Activated CD8-positive, alpha-beta memory T cell treated with anti-CD3 and anti-CD28 coated beads, Interleukin-2, amount 10 ng/mL, durations not matched to agents 7 days and 5 days (primary cell): ENCODE results near the gene DISP2. TPM values are rescaled to one million over a fixed set of nuclear protein-coding genes. Genes with fewer than 3 reads are reported as not detected.
A peak's percentile ranks its signal among the peaks of the same experiment; 100 is the strongest.

Experiments
- ATAC-seq: fragments of 150-1000 bp; cut with Tn5 transposase; one replicate; pipeline ENCODE4 v1.10.0; 2021; ENCODE audit warnings: moderate library complexity
- CTCF ChIA-PET: fragments of 350-600 bp; sonication (Branson Sonifier 250); formaldehyde crosslinking; loops from one replicate; lab custom pipeline; 2021; ENCODE audit warnings: antibody characterized with exemption; lab: Charles Lee
- DNase-seq: peaks from one replicate; pipeline ENCODE4 v3.0.0-alpha.2; 2020
- H3K27ac Mint-ChIP-seq: one replicate; pipeline ENCODE4 v1.8.0; 2021; ENCODE audit warnings: mild to moderate bottlenecking, mixed read lengths
- H3K27me3 Mint-ChIP-seq: one replicate; pipeline ENCODE4 v1.8.0; 2021; ENCODE audit warnings: mixed read lengths
- H3K36me3 Mint-ChIP-seq: one replicate; pipeline ENCODE4 v1.8.0; 2021; ENCODE audit warnings: mild to moderate bottlenecking, mixed read lengths
- H3K4me1 Mint-ChIP-seq: one replicate; pipeline ENCODE4 v1.8.0; 2021; ENCODE audit warnings: mixed read lengths
- H3K4me3 Mint-ChIP-seq: one replicate; pipeline ENCODE4 v1.8.0; 2021; ENCODE audit warnings: mild to moderate bottlenecking, moderate library complexity, mixed read lengths
- H3K9me3 Mint-ChIP-seq: one replicate; pipeline ENCODE4 v1.8.0; 2022; ENCODE audit warnings: low read depth, mixed read lengths
- total RNA-seq, 2 experiments: library from RNA; stranded (reverse); gene quantifications; one replicate each; pipeline ENCODE4 v1.2.3, GENCODE V29; 2021

DISP2 gene
- total RNA-seq, 2 experiments from 2014 or later: 0.23 to 0.37 TPM

- CTCF ChIA-PET: interaction anchor here (1.0 to 13.7 kb wide), 18 partner anchors 9 to 250 kb away, joined by 3 to 317 read pairs (median 9); partner anchors contain the start of genes ANKRD63, INAFM2, PAK6 and PHGR1
- DNase-seq (no peak), ATAC-seq (no peak)
- H3K27ac Mint-ChIP-seq: no peak overlapping the region
- H3K4me3 Mint-ChIP-seq: no peak overlapping the region
- H3K4me1 Mint-ChIP-seq: peaks cover 6% of the 10 kb centered on the region
- H3K36me3 Mint-ChIP-seq: no peaks in the 10 kb centered on the region
- peaks cover 2% of the 10 kb centered on the region for H3K27me3 Mint-ChIP-seq
- no peaks in the 10 kb centered on the region for H3K9me3 Mint-ChIP-seq
Observed at GRCh38 chr15:40338921-40339620, 18.9 kb upstream of the DISP2 start.

GRCh38 chr15:40339621-40339945, 18.4 kb upstream of the DISP2 start:
- DNase-seq (no peak), ATAC-seq (no peak)
- CTCF ChIA-PET: interaction anchor here (0.9 to 13.7 kb wide), 14 partner anchors 9 to 122 kb away, joined by 3 to 317 read pairs (median 26); partner anchors contain the start of genes ANKRD63, INAFM2, PHGR1 and PLCB2
- H3K9me3 Mint-ChIP-seq: no peaks in the 10 kb centered on the region
- H3K27me3 Mint-ChIP-seq: peaks cover 2% of the 10 kb centered on the region
- H3K36me3 Mint-ChIP-seq: no peaks in the 10 kb centered on the region
- H3K27ac Mint-ChIP-seq: no peak overlapping the region
- H3K4me3 Mint-ChIP-seq: no peak overlapping the region
- H3K4me1 Mint-ChIP-seq: peaks cover 2% of the 10 kb centered on the region

- Mint-ChIP-seq H3K4me3 (no peak overlapping the region), H3K27ac (no peak overlapping the region), H3K36me3 (no peaks in the 10 kb centered on the region), H3K27me3 (peaks cover 2% of the 10 kb centered on the region), H3K4me1 (peaks cover 2% of the 10 kb centered on the region), H3K9me3 (no peaks in the 10 kb centered on the region)
- CTCF ChIA-PET: interaction anchor here (0.9 to 13.7 kb wide), 12 partner anchors 8 to 123 kb away, joined by 3 to 317 read pairs (median 32); partner anchors contain the start of genes ANKRD63, INAFM2, PHGR1 and PLCB2
- DNase-seq (no peak), ATAC-seq (no peak)
Observed at GRCh38 chr15:40340038-40340739, 17.8 kb upstream of the DISP2 start.

GRCh38 chr15:40340740-40341400, 17.1 kb upstream of the DISP2 start, which contains the start of gene CCDC9B:
CCDC9B (minus strand) TSS chr15:40340939; CDS start chr15:40340819, 120 bp downstream.
- H3K36me3 Mint-ChIP-seq: no peaks in the 10 kb centered on the region
- no peaks in the 10 kb centered on the region for H3K9me3 Mint-ChIP-seq
- H3K27me3 Mint-ChIP-seq: peaks cover 2% of the 10 kb centered on the region
- no peak within 1 kb of the TSS for H3K4me3 Mint-ChIP-seq
- DNase-seq (no peak), ATAC-seq (no peak)
- no peak within 1 kb of the TSS for H3K27ac Mint-ChIP-seq
- CTCF ChIA-PET: interaction anchor here (0.9 to 13.7 kb wide), 12 partner anchors 8 to 82 kb away, joined by 3 to 317 read pairs (median 38); partner anchors contain the start of genes DISP2, INAFM2 and PLCB2
- peaks cover 2% of the 10 kb centered on the region for H3K4me1 Mint-ChIP-seq

GRCh38 chr15:40342416-40343320, 15.4 kb upstream of the DISP2 start:
- no peak overlapping the region for H3K4me3 Mint-ChIP-seq
- CTCF ChIA-PET: interaction anchor here (1.0 to 13.7 kb wide), 12 partner anchors 9 to 97 kb away, joined by 3 to 317 read pairs (median 36); partner anchors contain the start of genes DISP2, INAFM2, IVD and PLCB2
- ATAC-seq: no peak
- DNase-seq: no peak
- H3K4me1 Mint-ChIP-seq: peaks cover 2% of the 10 kb centered on the region
- peaks cover 2% of the 10 kb centered on the region for H3K27me3 Mint-ChIP-seq
- no peaks in the 10 kb centered on the region for H3K9me3 Mint-ChIP-seq
- no peak overlapping the region for H3K27ac Mint-ChIP-seq
- H3K36me3 Mint-ChIP-seq: no peaks in the 10 kb centered on the region

GRCh38 chr15:40343512-40343911, 14.5 kb upstream of the DISP2 start:
- no peak for ATAC-seq
- H3K4me3 Mint-ChIP-seq: no peak overlapping the region
- H3K36me3 Mint-ChIP-seq: no peaks in the 10 kb centered on the region
- no peaks in the 10 kb centered on the region for H3K4me1 Mint-ChIP-seq
- no peaks in the 10 kb centered on the region for H3K9me3 Mint-ChIP-seq
- no peak overlapping the region for H3K27ac Mint-ChIP-seq
- CTCF ChIA-PET: interaction anchor here (1.2 to 13.7 kb wide), 16 partner anchors 10 to 110 kb away, joined by 3 to 317 read pairs (median 10); partner anchors contain the start of genes DISP2, INAFM2, IVD and PLCB2
- DNase-seq: no peak
- H3K27me3 Mint-ChIP-seq: no peaks in the 10 kb centered on the region

GRCh38 chr15:40344217-40344616, 13.8 kb upstream of the DISP2 start:
- H3K36me3 Mint-ChIP-seq: no peaks in the 10 kb centered on the region
- ATAC-seq: no peak
- DNase-seq: no peak
- H3K27me3 Mint-ChIP-seq: no peaks in the 10 kb centered on the region
- CTCF ChIA-PET: interaction anchor here (0.6 to 13.7 kb wide), 29 partner anchors 9 to 438 kb away, joined by 3 to 317 read pairs (median 6); partner anchors contain the start of genes DISP2, INAFM2, IVD and KNSTRN
- H3K4me1 Mint-ChIP-seq: no peaks in the 10 kb centered on the region
- no peak overlapping the region for H3K4me3 Mint-ChIP-seq
- H3K27ac Mint-ChIP-seq: no peak overlapping the region
- no peaks in the 10 kb centered on the region for H3K9me3 Mint-ChIP-seq

- Mint-ChIP-seq H3K4me1 (no peaks in the 10 kb centered on the region), H3K27ac (no peak overlapping the region), H3K27me3 (no peaks in the 10 kb centered on the region), H3K9me3 (no peaks in the 10 kb centered on the region), H3K36me3 (no peaks in the 10 kb centered on the region), H3K4me3 (no peak overlapping the region)
- peak; percentile 83 for DNase-seq
- CTCF ChIA-PET: interaction anchor here (0.6 to 13.7 kb wide), 30 partner anchors 9 to 438 kb away, joined by 3 to 317 read pairs (median 6); partner anchors contain the start of genes DISP2, INAFM2, IVD and KNSTRN
- ATAC-seq: peak; percentile 86
Observed at GRCh38 chr15:40344631-40345120, 13.3 kb upstream of the DISP2 start.

GRCh38 chr15:40345225-40345866, 12.7 kb upstream of the DISP2 start:
- Mint-ChIP-seq H3K27ac (no peak overlapping the region), H3K36me3 (no peaks in the 10 kb centered on the region), H3K4me3 (no peak overlapping the region), H3K9me3 (no peaks in the 10 kb centered on the region), H3K27me3 (no peaks in the 10 kb centered on the region), H3K4me1 (no peaks in the 10 kb centered on the region)
- CTCF ChIA-PET: interaction anchor here (0.7 to 13.7 kb wide), 22 partner anchors 8 to 437 kb away, joined by 3 to 317 read pairs (median 8); partner anchors contain the start of genes DISP2, INAFM2, IVD and PLCB2
- ATAC-seq: no peak
- no peak for DNase-seq

GRCh38 chr15:40345867-40346578, 12.0 kb upstream of the DISP2 start:
- no peak overlapping the region for H3K27ac Mint-ChIP-seq
- H3K9me3 Mint-ChIP-seq: no peaks in the 10 kb centered on the region
- DNase-seq: no peak
- no peak for ATAC-seq
- no peaks in the 10 kb centered on the region for H3K4me1 Mint-ChIP-seq
- H3K36me3 Mint-ChIP-seq: no peaks in the 10 kb centered on the region
- H3K4me3 Mint-ChIP-seq: no peak overlapping the region
- CTCF ChIA-PET: interaction anchor here (1.0 to 13.7 kb wide), 7 partner anchors 8 to 76 kb away, joined by 3 to 317 read pairs (median 53); partner anchors contain the start of genes INAFM2 and PLCB2
- no peaks in the 10 kb centered on the region for H3K27me3 Mint-ChIP-seq
